B cell (primary cell): ENCODE results near the gene FILIP1. TPM values are rescaled to one million over a fixed set of nuclear protein-coding genes. Genes with fewer than 3 reads are reported as not detected.

Experiments
- ATAC-seq: fragments of 200-7000 bp; cut with Tn5 transposase; one replicate; pipeline ENCODE4 v1.10.0; 2021; ENCODE audit warnings: low read depth, mild to moderate bottlenecking, moderate number of reproducible peaks, moderate library complexity
- CTCF ChIA-PET: fragments of 350-600 bp; sonication (Branson Sonifier 250); formaldehyde crosslinking; loops from one replicate; lab custom pipeline; 2021; ENCODE audit warnings: antibody characterized with exemption, inconsistent platforms; lab: Charles Lee
- POLR2A ChIA-PET: fragments of 350-600 bp; sonication (Branson Sonifier 250); formaldehyde crosslinking; loops from one replicate; lab custom pipeline; 2021; ENCODE audit warnings: antibody characterized with exemption; lab: Charles Lee
- DNase-seq: peaks from one replicate; pipeline ENCODE4 v3.0.0; 2013
- H2AFZ ChIP-seq: 2 replicates; pipeline ENCODE4 v1.6.1; 2012; ENCODE audit warnings: mild to moderate bottlenecking, low read depth, low read length; ENCODE audit not compliant: insufficient read depth, poor library complexity, severe bottlenecking
- H3K27ac ChIP-seq, 2 donors: 1 replicate in 1 of 2; 2 replicates in 1 of 2; pipeline ENCODE4 v1.5.1; 2012 to 2013; ENCODE audit warnings: low read length in 2 of 2, mild to moderate bottlenecking in 2 of 2, moderate library complexity in 1 of 2
- H3K27me3 ChIP-seq, 4 experiments: fragments of 200-600 bp in 1 of 4; sonication (generic) in 1 of 4; replicated peaks in 1 of 4; 1 replicate in 2 of 4; 2 replicates in 2 of 4; pipeline versions ENCODE4 v1.6.1 to v1.7.0; 2013 to 2016; ENCODE audit warnings: low read length in 3 of 4, mild to moderate bottlenecking in 2 of 4, mixed read lengths in 1 of 4, moderate library complexity in 1 of 4; ENCODE audit not compliant: insufficient read depth in 4 of 4, control insufficient read depth in 3 of 4; ENCODE audit errors: control extremely low read depth in 1 of 4
- H3K36me3 ChIP-seq, 2 experiments: replicated peaks in 1 of 2; 1 replicate in 1 of 2; 2 replicates in 1 of 2; pipeline versions ENCODE4 v1.6.1 to v1.7.1; 2013; ENCODE audit warnings: low read length in 1 of 2; ENCODE audit not compliant: insufficient read depth in 2 of 2, control insufficient read depth in 1 of 2; ENCODE audit errors: control extremely low read depth in 1 of 2, extremely low read depth in 1 of 2
- H3K4me1 ChIP-seq, 2 donors: fragments of 200-600 bp in 1 of 2; sonication (generic) in 1 of 2; 1 replicate in 1 of 2; 2 replicates in 1 of 2; pipeline versions ENCODE4 v1.5.1 to v1.6.1; 2013 to 2017; ENCODE audit warnings: low read length in 2 of 2; ENCODE audit not compliant: control insufficient read depth in 2 of 2, insufficient read depth in 2 of 2
- H3K4me2 ChIP-seq: replicated peaks from 2 replicates; pipeline ENCODE3; 2012; ENCODE audit warnings: mild to moderate bottlenecking, low read depth, low read length; ENCODE audit not compliant: poor library complexity, severe bottlenecking
- H3K4me3 ChIP-seq, 5 experiments: fragments of 200-600 bp in 1 of 5; sonication (generic) in 1 of 5; 1 replicate in 3 of 5; 2 replicates in 2 of 5; pipeline versions ENCODE4 v1.5.1 to v1.7.0; 2011 to 2016; ENCODE audit warnings: low read length in 4 of 5, mild to moderate bottlenecking in 4 of 5, low read depth in 2 of 5, control low read depth in 1 of 5, moderate library complexity in 1 of 5; ENCODE audit not compliant: insufficient read depth in 1 of 5; ENCODE audit errors: control extremely low read depth in 1 of 5, extremely low read depth in 1 of 5
- H3K79me2 ChIP-seq: fragments of 200-600 bp; sonication (generic); one replicate; pipeline ENCODE4 v1.6.0; 2016; ENCODE audit warnings: low read length; ENCODE audit not compliant: control insufficient read depth, insufficient read depth
- H3K9ac ChIP-seq: fragments of 200-600 bp; sonication (generic); 2 replicates; pipeline ENCODE4 v1.6.1; 2017; ENCODE audit warnings: mild to moderate bottlenecking, low read length, moderate library complexity
- H3K9me3 ChIP-seq, 3 donors: one replicate each; pipeline versions ENCODE4 v1.6.1 to v1.7.1; 2013; ENCODE audit warnings: low read length in 2 of 3; ENCODE audit not compliant: control insufficient read depth in 2 of 3, insufficient read depth in 1 of 3; ENCODE audit errors: control extremely low read depth in 1 of 3
- H4K20me1 ChIP-seq: 2 replicates; pipeline ENCODE4 v1.6.0; 2012; ENCODE audit warnings: mild to moderate bottlenecking, low read length; ENCODE audit not compliant: insufficient read depth, control insufficient read depth, poor library complexity, severe bottlenecking
- H3K27ac Mint-ChIP-seq: one replicate; pipeline ENCODE4 v1.8.0; 2021; ENCODE audit warnings: mixed read lengths
- H3K27me3 Mint-ChIP-seq: one replicate; pipeline ENCODE4 v1.8.0; 2021; ENCODE audit warnings: mixed read lengths
- H3K4me1 Mint-ChIP-seq: one replicate; pipeline ENCODE4 v1.8.0; 2021; ENCODE audit warnings: mixed read lengths
- H3K4me3 Mint-ChIP-seq: one replicate; pipeline ENCODE4 v1.8.0; 2021; ENCODE audit warnings: mixed read lengths
- H3K9me3 Mint-ChIP-seq: one replicate; pipeline ENCODE4 v1.8.0; 2022; ENCODE audit warnings: mixed read lengths; ENCODE audit not compliant: insufficient read depth
- CTCF ChIP-seq: fragments of 200-600 bp; IDR thresholded peaks from one replicate; pipeline ENCODE4 v1.8.0; 2022; ENCODE audit warnings: antibody characterized with exemption, mild to moderate bottlenecking
- EZH2 ChIP-seq: IDR thresholded peaks from 2 replicates; pipeline ENCODE4 v1.6.1; 2012; ENCODE audit warnings: borderline replicate concordance, low read depth, mild to moderate bottlenecking, moderate library complexity, low read length; ENCODE audit not compliant: insufficient read depth, poor library complexity, severe bottlenecking
- WGBS: methylation state at CpG from one replicate; pipeline ENCODE4 v1.1.5; 2013; ENCODE audit warnings: missing lambda C conversion rate; ENCODE audit not compliant: insufficient coverage; 5-methylcytosine and 5-hydroxymethylcytosine counted together
- intact Hi-C: fragments of 100-400 bp; cut with micrococcal nuclease; formaldehyde crosslinking; loops from one replicate; pipeline ENCODE4 v1.10.0; 2022
- polyA plus RNA-seq: library from polyadenylated mRNA; depleted of rRNA; stranded (reverse); fragments of >200 nt; gene quantifications from 2 replicates; pipeline ENCODE4 v1.2.3, GENCODE V29; 2012
- total RNA-seq, 2 donors: library from RNA; stranded (reverse); fragments of 120-200 nt in 1 of 2; gene quantifications; 1 replicate in 1 of 2; 2 replicates in 1 of 2; pipeline versions ENCODE4 v1.2.3 to v1.2.4, GENCODE V29; 2013 to 2022

FILIP1 gene
- total and polyA plus RNA-seq, 2 donors (not counting 1 experiment from before 2014, with no cell fraction given): not detected

- Histone ChIP-seq H3K9ac (no peak overlapping the region), H3K4me1 (peaks cover 3 to 6% of the 10 kb centered on the region in 2 donors), H3K4me2 (no peak overlapping the region), H3K4me3 (no peak overlapping the region), H3K9me3 (no peaks in the 10 kb centered on the region), H3K27ac (no peak overlapping the region), H3K79me2 (peaks cover 40% of the 10 kb centered on the region), H3K27me3 (no peaks in the 10 kb centered on the region), H2AFZ (no peak overlapping the region), H3K36me3 (no peaks in the 10 kb centered on the region), H4K20me1 (no peaks in the 10 kb centered on the region)
- no peak overlapping the region for H3K27ac Mint-ChIP-seq
- DNase-seq: no peak
- ChIA-PET POLR2A (no interaction called here), CTCF (interaction anchor here (0.5 to 1.0 kb wide), 2 partner anchors 23 to 77 kb away, joined by 3 to 4 read pairs; no protein-coding TSS in a partner anchor)
- peaks cover 8% of the 10 kb centered on the region for H3K4me1 Mint-ChIP-seq
- no peaks in the 10 kb centered on the region for H3K27me3 Mint-ChIP-seq
- intact Hi-C loops: no loop called here
- no peaks in the 10 kb centered on the region for H3K9me3 Mint-ChIP-seq
- H3K4me3 Mint-ChIP-seq: no peak overlapping the region
- TF ChIP-seq CTCF (no peak), EZH2 (no peak)
- 100% methylated on average over 1 of the region's 7 CpGs for WGBS
- ATAC-seq: no peak
These were observed 203.3 kb downstream of the FILIP1 start for GRCh38 chr6:75290136-75290945.

GRCh38 chr6:75288023-75288422 is 205.6 kb downstream of the FILIP1 start:
- Mint-ChIP-seq H3K4me1 (peaks cover 8% of the 10 kb centered on the region), H3K27me3 (no peaks in the 10 kb centered on the region), H3K27ac (no peak overlapping the region), H3K4me3 (no peak overlapping the region), H3K9me3 (no peaks in the 10 kb centered on the region)
- Histone ChIP-seq H3K4me3 (no peak overlapping the region), H4K20me1 (no peaks in the 10 kb centered on the region), H3K9ac (no peak overlapping the region), H3K4me1 (peaks cover 11 to 15% of the 10 kb centered on the region in 2 donors), H3K4me2 (no peak overlapping the region), H3K27ac (no peak overlapping the region), H3K36me3 (no peaks in the 10 kb centered on the region), H3K27me3 (no peaks in the 10 kb centered on the region), H2AFZ (no peak overlapping the region), H3K79me2 (peaks cover 61% of the 10 kb centered on the region), H3K9me3 (no peaks in the 10 kb centered on the region)
- TF ChIP-seq CTCF (no peak), EZH2 (no peak)
- CTCF ChIA-PET: no interaction called here
- WGBS: no CpG with 5 or more reads among the region's 1 CpG
- ATAC-seq (no peak), DNase-seq (no peak)
- POLR2A ChIA-PET: no interaction called here
- intact Hi-C loops: loop anchor here (10.0 kb wide), 1 partner anchor 1823 kb away; the partner anchor contains the start of gene MTO1
